ENCODE data around the gene MAML2.

The MAML2 gene

GRCh38 chr11:96342961-96343711, at the start of gene MAML2:
MAML2 (minus strand) TSS chr11:96343195; CDS start chr11:96341895, 1,300 bp downstream.
- H3K9me3 ChIP-seq (ENCODE audit: severe bottlenecking), result no peaks in the 10 kb centered on the region
- peak within 1 kb of the TSS; percentile 47 for H3K4me3 ChIP-seq (ENCODE audit: severe bottlenecking)
- DNase-seq (ENCODE audit: low spot score), result peak; percentile 90
- H3K27me3 ChIP-seq (ENCODE audit: insufficient read depth, poor library complexity, severe bottlenecking), result no peaks in the 10 kb centered on the region
- no peaks in the 10 kb centered on the region for H3K36me3 ChIP-seq (ENCODE audit: low read depth)
- TF ChIP-seq CTCF (IDR thresholded peaks at IDR 0.05; ENCODE audit: poor library complexity, severe bottlenecking), result peak; percentile 97
- peak within 1 kb of the TSS; percentile 55 for H3K27ac ChIP-seq (ENCODE audit: poor library complexity, severe bottlenecking)
- H3K4me1 ChIP-seq (ENCODE audit: insufficient read depth, poor library complexity, severe bottlenecking), result peaks cover 30% of the 10 kb centered on the region
- peak; percentile 89 for ATAC-seq (ENCODE audit: low read depth)

GRCh38 chr11:96391698-96392307, 48.8 kb upstream of the MAML2 start:
- DNase-seq (ENCODE audit: low spot score), result no peak
- Histone ChIP-seq H3K27ac (ENCODE audit: poor library complexity, severe bottlenecking) (no peak overlapping the region), H3K9me3 (ENCODE audit: severe bottlenecking) (no peaks in the 10 kb centered on the region), H3K27me3 (ENCODE audit: insufficient read depth, poor library complexity, severe bottlenecking) (no peaks in the 10 kb centered on the region), H3K36me3 (ENCODE audit: low read depth) (no peaks in the 10 kb centered on the region), H3K4me3 (ENCODE audit: severe bottlenecking) (no peak overlapping the region), H3K4me1 (ENCODE audit: insufficient read depth, poor library complexity, severe bottlenecking) (peaks cover 13% of the 10 kb centered on the region)
- TF ChIP-seq CTCF (IDR thresholded peaks at IDR 0.05; ENCODE audit: poor library complexity, severe bottlenecking), result peak; percentile 33
- ATAC-seq (ENCODE audit: low read depth), result no peak

GRCh38 chr11:96390488-96390792, 47.4 kb upstream of the MAML2 start:
- H3K9me3 ChIP-seq (ENCODE audit: severe bottlenecking), result no peaks in the 10 kb centered on the region
- ATAC-seq (ENCODE audit: low read depth) (no peak; the same call in 2 of the 3 replicates), DNase-seq (ENCODE audit: low spot score) (no peak)
- no peaks in the 10 kb centered on the region for H3K27me3 ChIP-seq (ENCODE audit: insufficient read depth, poor library complexity, severe bottlenecking)
- H3K4me3 ChIP-seq (ENCODE audit: severe bottlenecking), result peak overlapping the region; percentile 93
- peaks cover 13% of the 10 kb centered on the region for H3K4me1 ChIP-seq (ENCODE audit: insufficient read depth, poor library complexity, severe bottlenecking)
- no peaks in the 10 kb centered on the region for H3K36me3 ChIP-seq (ENCODE audit: low read depth)
- no peak for TF ChIP-seq CTCF (IDR thresholded peaks at IDR 0.05; ENCODE audit: poor library complexity, severe bottlenecking)
- H3K27ac ChIP-seq (ENCODE audit: poor library complexity, severe bottlenecking), result peak overlapping the region; percentile 44

- ATAC-seq (ENCODE audit: low read depth), result peak; percentile 91
- H3K4me3 ChIP-seq (ENCODE audit: severe bottlenecking), result peak within 1 kb of the TSS; percentile 93
Measured at GRCh38 chr11:96389720-96390487, 46.9 kb upstream of the MAML2 start, which contains the start of the genes CCDC82 and JRKL. CCDC82 (minus strand) TSS chr11:96389912; CDS start chr11:96384747, 5,165 bp downstream. JRKL (plus strand) TSS chr11:96390013; CDS start chr11:96390650, 637 bp downstream.

More at GRCh38 chr11:96389720-96390487, 46.9 kb upstream of the MAML2 start, which contains the start of the genes CCDC82 and JRKL:
- DNase-seq (ENCODE audit: low spot score), result peak; percentile 98
- no peaks in the 10 kb centered on the region for H3K9me3 ChIP-seq (ENCODE audit: severe bottlenecking)
- H3K4me1 ChIP-seq (ENCODE audit: insufficient read depth, poor library complexity, severe bottlenecking), result peaks cover 13% of the 10 kb centered on the region
- peak within 1 kb of the TSS; percentile 44 for H3K27ac ChIP-seq (ENCODE audit: poor library complexity, severe bottlenecking)
- no peak for TF ChIP-seq CTCF (IDR thresholded peaks at IDR 0.05; ENCODE audit: poor library complexity, severe bottlenecking)
- H3K36me3 ChIP-seq (ENCODE audit: low read depth), result peaks cover 2% of the 10 kb centered on the region
- H3K27me3 ChIP-seq (ENCODE audit: insufficient read depth, poor library complexity, severe bottlenecking), result no peaks in the 10 kb centered on the region

Data from RWPE2 (cell line).